ENCODE measurements around the gene OR5J2. TPM values are rescaled to one million over a fixed set of nuclear protein-coding genes. Genes with fewer than 3 reads are reported as not detected.
"Not testable (repeated sequence)": the region's sequence is repeated elsewhere in the genome, so short reads cannot be mapped to it uniquely, and the experiment has no call there.

OR5J2 gene
- total and polyA plus RNA-seq, 4 experiments from 2014 or later = not detected

GRCh38 chr11:56172256-56172830, 4.1 kb upstream of the OR5J2 start:
- no peaks in the 10 kb centered on the region for H3K4me1 ChIP-seq (ENCODE audit: insufficient read depth, low read length)
- H3K9me3 ChIP-seq (ENCODE audit: control insufficient read depth in 1 of 2, low read length in 2 of 2) = peaks cover 0 to 4% of the 10 kb centered on the region in 2 donors
- Mint-ChIP-seq H3K36me3 (no peaks in the 10 kb centered on the region), H3K27me3 (no peaks in the 10 kb centered on the region), H3K4me3 (no peak overlapping the region), H3K4me1 (no peaks in the 10 kb centered on the region), H3K27ac (no peak overlapping the region), H3K9me3 (peaks cover 0 to 25% (median 17%) of the 10 kb centered on the region in 8 donors)
- ChIA-PET POLR2A (ENCODE audit: partially characterized antibody) (no interaction called here), CTCF (ENCODE audit: partially characterized antibody) (no interaction called here)
- H3K27me3 ChIP-seq (ENCODE audit: insufficient read depth, low read length) = no peaks in the 10 kb centered on the region
- intact Hi-C loops (cut with micrococcal nuclease) = no loop called here
- H3K4me3 ChIP-seq (ENCODE audit: low read length in 2 of 2) = no peak overlapping the region
- DNase-seq = no peak
- no peak overlapping the region for H3K27ac ChIP-seq (ENCODE audit: low read depth, low read length)
- no peaks in the 10 kb centered on the region for H3K36me3 ChIP-seq (ENCODE audit: insufficient read depth, low read length)

GRCh38 chr11:56183459-56183858, 7.0 kb downstream of the OR5J2 start:
- Histone ChIP-seq H3K27ac (ENCODE audit: low read depth, low read length) (no peak overlapping the region), H3K36me3 (ENCODE audit: insufficient read depth, low read length) (no peaks in the 10 kb centered on the region), H3K9me3 (ENCODE audit: control insufficient read depth in 1 of 2, low read length in 2 of 2) (peaks cover 0 to 8% of the 10 kb centered on the region in 2 donors), H3K4me1 (ENCODE audit: insufficient read depth, low read length) (no peaks in the 10 kb centered on the region), H3K4me3 (ENCODE audit: low read length in 2 of 2) (no peak overlapping the region), H3K27me3 (ENCODE audit: insufficient read depth, low read length) (no peaks in the 10 kb centered on the region)
- POLR2A ChIA-PET (ENCODE audit: partially characterized antibody) = no interaction called here
- Mint-ChIP-seq H3K4me1 (no peaks in the 10 kb centered on the region), H3K9me3 (peaks cover 3 to 31% (median 17%) of the 10 kb centered on the region in 8 donors), H3K27me3 (no peaks in the 10 kb centered on the region), H3K27ac (no peak overlapping the region), H3K4me3 (no peak overlapping the region), H3K36me3 (no peaks in the 10 kb centered on the region)
- intact Hi-C loops (cut with micrococcal nuclease) = no loop called here
- CTCF ChIA-PET (ENCODE audit: partially characterized antibody) = no interaction called here
- no peak for DNase-seq

- no peaks in the 10 kb centered on the region for H3K27me3 ChIP-seq (ENCODE audit: insufficient read depth, low read length)
- H3K4me1 Mint-ChIP-seq = no peaks in the 10 kb centered on the region
- peaks cover 0 to 17% (median 13%) of the 10 kb centered on the region in 8 donors for H3K9me3 Mint-ChIP-seq
- ChIA-PET POLR2A (ENCODE audit: partially characterized antibody) (no interaction called here), CTCF (ENCODE audit: partially characterized antibody) (no interaction called here)
- intact Hi-C loops (cut with micrococcal nuclease) = no loop called here
- H3K27ac ChIP-seq (ENCODE audit: low read depth, low read length) = no peak overlapping the region
- peak overlapping the region in 1 of 7 donors; percentile 24 for H3K27ac Mint-ChIP-seq
- no peaks in the 10 kb centered on the region for H3K9me3 ChIP-seq (ENCODE audit: control insufficient read depth in 1 of 2, low read length in 2 of 2)
- no peak for DNase-seq
- H3K4me1 ChIP-seq (ENCODE audit: insufficient read depth, low read length) = no peaks in the 10 kb centered on the region
- no peak overlapping the region for H3K4me3 ChIP-seq (ENCODE audit: low read length in 2 of 2)
- no peak overlapping the region for H3K4me3 Mint-ChIP-seq
- H3K36me3 Mint-ChIP-seq = no peaks in the 10 kb centered on the region
- no peaks in the 10 kb centered on the region for H3K36me3 ChIP-seq (ENCODE audit: insufficient read depth, low read length)
- no peaks in the 10 kb centered on the region for H3K27me3 Mint-ChIP-seq
These were observed 12.2 kb downstream of the OR5J2 start for GRCh38 chr11:56188602-56189001.

GRCh38 chr11:56196705-56197104, 20.3 kb downstream of the OR5J2 start:
- H3K9me3 Mint-ChIP-seq = peaks cover 0 to 12% (median 8%) of the 10 kb centered on the region in 8 donors
- intact Hi-C loops (cut with micrococcal nuclease) = no loop called here
- DNase-seq = no peak
- no peaks in the 10 kb centered on the region for H3K27me3 Mint-ChIP-seq
- no peaks in the 10 kb centered on the region for H3K4me1 ChIP-seq (ENCODE audit: insufficient read depth, low read length)
- no peak overlapping the region for H3K27ac Mint-ChIP-seq
- H3K4me3 ChIP-seq (ENCODE audit: low read length in 2 of 2) = no peak overlapping the region
- no peak overlapping the region for H3K27ac ChIP-seq (ENCODE audit: low read depth, low read length)
- no peak overlapping the region for H3K4me3 Mint-ChIP-seq
- CTCF ChIA-PET (ENCODE audit: partially characterized antibody) = no interaction called here
- no peaks in the 10 kb centered on the region for H3K9me3 ChIP-seq (ENCODE audit: control insufficient read depth in 1 of 2, low read length in 2 of 2)
- H3K36me3 ChIP-seq (ENCODE audit: insufficient read depth, low read length) = no peaks in the 10 kb centered on the region
- no peaks in the 10 kb centered on the region for H3K27me3 ChIP-seq (ENCODE audit: insufficient read depth, low read length)
- no peaks in the 10 kb centered on the region for H3K36me3 Mint-ChIP-seq
- H3K4me1 Mint-ChIP-seq = no peaks in the 10 kb centered on the region
- POLR2A ChIA-PET (ENCODE audit: partially characterized antibody) = no interaction called here

DNA sequence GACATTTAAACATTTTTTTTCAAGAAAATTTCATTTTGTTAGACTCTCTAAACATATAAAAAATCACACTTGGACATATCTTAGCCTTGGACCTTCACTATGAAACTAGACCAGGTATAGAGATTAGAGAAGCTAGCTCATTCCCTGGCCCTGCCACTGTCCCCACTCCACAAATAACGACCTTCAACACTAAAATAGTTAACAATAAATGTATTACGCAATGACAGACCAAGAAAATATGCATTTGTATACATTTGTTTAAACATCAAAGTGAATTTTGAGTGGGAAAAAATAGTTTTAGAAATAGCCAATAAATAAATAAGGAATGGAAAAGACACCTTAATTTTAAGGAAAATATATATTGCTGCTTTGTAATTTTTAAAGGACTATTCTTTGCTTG, 20.9 kb downstream of the OR5J2 start:
- H3K36me3 Mint-ChIP-seq = no peaks in the 10 kb centered on the region
- intact Hi-C loops (cut with micrococcal nuclease) = no loop called here
- Histone ChIP-seq H3K9me3 (ENCODE audit: control insufficient read depth in 1 of 2, low read length in 2 of 2) (no peaks in the 10 kb centered on the region), H3K4me1 (ENCODE audit: insufficient read depth, low read length) (no peaks in the 10 kb centered on the region), H3K4me3 (ENCODE audit: low read length in 2 of 2) (no peak overlapping the region), H3K27ac (ENCODE audit: low read depth, low read length) (no peak overlapping the region), H3K27me3 (ENCODE audit: insufficient read depth, low read length) (no peaks in the 10 kb centered on the region), H3K36me3 (ENCODE audit: insufficient read depth, low read length) (no peaks in the 10 kb centered on the region)
- H3K4me3 Mint-ChIP-seq = no peak overlapping the region
- no peak for DNase-seq
- ChIA-PET CTCF (ENCODE audit: partially characterized antibody) (no interaction called here), POLR2A (ENCODE audit: partially characterized antibody) (no interaction called here)
- no peak overlapping the region for H3K27ac Mint-ChIP-seq
- no peaks in the 10 kb centered on the region for H3K27me3 Mint-ChIP-seq
- peaks cover 0 to 13% (median 7%) of the 10 kb centered on the region in 8 donors for H3K9me3 Mint-ChIP-seq
- no peaks in the 10 kb centered on the region for H3K4me1 Mint-ChIP-seq

- Mint-ChIP-seq H3K4me3 (no peak overlapping the region), H3K36me3 (no peaks in the 10 kb centered on the region), H3K27me3 (no peaks in the 10 kb centered on the region), H3K4me1 (no peaks in the 10 kb centered on the region), H3K27ac (no peak overlapping the region), H3K9me3 (peaks cover 0 to 26% (median 13%) of the 10 kb centered on the region in 8 donors)
- Histone ChIP-seq H3K4me3 (ENCODE audit: low read length in 2 of 2) (no peak overlapping the region), H3K27ac (ENCODE audit: low read depth, low read length) (no peak overlapping the region), H3K27me3 (ENCODE audit: insufficient read depth, low read length) (no peaks in the 10 kb centered on the region), H3K4me1 (ENCODE audit: insufficient read depth, low read length) (no peaks in the 10 kb centered on the region), H3K36me3 (ENCODE audit: insufficient read depth, low read length) (no peaks in the 10 kb centered on the region), H3K9me3 (ENCODE audit: control insufficient read depth in 1 of 2, low read length in 2 of 2) (no peaks in the 10 kb centered on the region)
- intact Hi-C loops (cut with micrococcal nuclease) = no loop called here
- no peak for DNase-seq
- CTCF ChIA-PET (ENCODE audit: partially characterized antibody) = no interaction called here
- POLR2A ChIA-PET (ENCODE audit: partially characterized antibody) = no interaction called here
These were observed 31.4 kb downstream of the OR5J2 start for GRCh38 chr11:56207790-56208189.

GRCh38 chr11:56214537-56214936, 38.1 kb downstream of the OR5J2 start:
- Mint-ChIP-seq H3K9me3 (peaks cover 2 to 41% (median 32%) of the 10 kb centered on the region in 8 donors), H3K4me1 (no peaks in the 10 kb centered on the region), H3K36me3 (no peaks in the 10 kb centered on the region), H3K27ac (no peak overlapping the region), H3K4me3 (no peak overlapping the region), H3K27me3 (no peaks in the 10 kb centered on the region)
- DNase-seq = no peak
- Histone ChIP-seq H3K27ac (ENCODE audit: low read depth, low read length) (no peak overlapping the region), H3K27me3 (ENCODE audit: insufficient read depth, low read length) (no peaks in the 10 kb centered on the region), H3K36me3 (ENCODE audit: insufficient read depth, low read length) (no peaks in the 10 kb centered on the region), H3K9me3 (ENCODE audit: control insufficient read depth in 1 of 2, low read length in 2 of 2) (no peaks in the 10 kb centered on the region), H3K4me3 (ENCODE audit: low read length in 2 of 2) (no peak overlapping the region), H3K4me1 (ENCODE audit: insufficient read depth, low read length) (no peaks in the 10 kb centered on the region)
- intact Hi-C loops (cut with micrococcal nuclease) = no loop called here
- POLR2A ChIA-PET (ENCODE audit: partially characterized antibody) = no interaction called here
- CTCF ChIA-PET (ENCODE audit: partially characterized antibody) = no interaction called here

- POLR2A ChIA-PET (ENCODE audit: partially characterized antibody); H3K4me1 Mint-ChIP-seq; H3K4me1 ChIP-seq (ENCODE audit: insufficient read depth, low read length); H3K36me3 ChIP-seq (ENCODE audit: insufficient read depth, low read length); H3K27ac ChIP-seq (ENCODE audit: low read depth, low read length); H3K9me3 ChIP-seq (ENCODE audit: control insufficient read depth in 1 of 2, low read length in 2 of 2); H3K4me3 ChIP-seq (ENCODE audit: low read length in 2 of 2); CTCF ChIA-PET (ENCODE audit: partially characterized antibody); H3K4me3 Mint-ChIP-seq; H3K27me3 Mint-ChIP-seq; DNase-seq; H3K27me3 ChIP-seq (ENCODE audit: insufficient read depth, low read length); H3K36me3 Mint-ChIP-seq; intact Hi-C loops (cut with micrococcal nuclease); H3K27ac Mint-ChIP-seq: not testable (repeated sequence)
- peaks cover 6 to 56% (median 33%) of the 10 kb centered on the region in 8 donors for H3K9me3 Mint-ChIP-seq
These were observed 43.3 kb downstream of the OR5J2 start for GRCh38 chr11:56219735-56220134.
